Neural crest cell (in vitro differentiated cells): Measurements from ENCODE around the gene RALGDS. TPM values are rescaled to one million over a fixed set of nuclear protein-coding genes. Genes with fewer than 3 reads are reported as not detected.

Experiments used
- DNase-seq: peaks from one replicate; pipeline ENCODE4 v3.0.0; 2021; ENCODE audit warnings: low read depth, mixed read lengths, low spot score
- H3K27ac Mint-ChIP-seq: one replicate; pipeline ENCODE4 v1.8.0; 2021; ENCODE audit warnings: mild to moderate bottlenecking, mixed read lengths; ENCODE audit not compliant: unreplicated experiment
- H3K27me3 Mint-ChIP-seq: 2 replicates; pipeline ENCODE4 v1.8.0; 2021; ENCODE audit warnings: low read depth, mild to moderate bottlenecking, mixed read lengths
- H3K36me3 Mint-ChIP-seq: 2 replicates; pipeline ENCODE4 v1.8.0; 2021; ENCODE audit warnings: low read depth, mild to moderate bottlenecking, mixed read lengths
- H3K4me1 Mint-ChIP-seq: 2 replicates; pipeline ENCODE4 v1.8.0; 2021; ENCODE audit warnings: mixed read lengths
- H3K4me3 Mint-ChIP-seq: one replicate; pipeline ENCODE4 v1.8.0; 2021; ENCODE audit warnings: mild to moderate bottlenecking, mixed read lengths
- H3K9me3 Mint-ChIP-seq: 2 replicates; pipeline ENCODE4 v1.8.0; 2021; ENCODE audit warnings: mixed read lengths
- total RNA-seq: library from RNA; stranded (reverse); gene quantifications from 2 replicates; pipeline ENCODE4 v1.2.1, GENCODE V29; 2021
- TF ChIP-seq, protein P1 (sequence below): fragments of 200-600 bp; sonication (generic); conservative IDR thresholded peaks from 2 replicates; pipeline ENCODE4 v1.5.0; 2021; ENCODE audit warnings: antibody characterized with exemption, mild to moderate bottlenecking

The RALGDS gene
- total RNA-seq, 1 donor from 2014 or later: 73.8 TPM

DNA sequence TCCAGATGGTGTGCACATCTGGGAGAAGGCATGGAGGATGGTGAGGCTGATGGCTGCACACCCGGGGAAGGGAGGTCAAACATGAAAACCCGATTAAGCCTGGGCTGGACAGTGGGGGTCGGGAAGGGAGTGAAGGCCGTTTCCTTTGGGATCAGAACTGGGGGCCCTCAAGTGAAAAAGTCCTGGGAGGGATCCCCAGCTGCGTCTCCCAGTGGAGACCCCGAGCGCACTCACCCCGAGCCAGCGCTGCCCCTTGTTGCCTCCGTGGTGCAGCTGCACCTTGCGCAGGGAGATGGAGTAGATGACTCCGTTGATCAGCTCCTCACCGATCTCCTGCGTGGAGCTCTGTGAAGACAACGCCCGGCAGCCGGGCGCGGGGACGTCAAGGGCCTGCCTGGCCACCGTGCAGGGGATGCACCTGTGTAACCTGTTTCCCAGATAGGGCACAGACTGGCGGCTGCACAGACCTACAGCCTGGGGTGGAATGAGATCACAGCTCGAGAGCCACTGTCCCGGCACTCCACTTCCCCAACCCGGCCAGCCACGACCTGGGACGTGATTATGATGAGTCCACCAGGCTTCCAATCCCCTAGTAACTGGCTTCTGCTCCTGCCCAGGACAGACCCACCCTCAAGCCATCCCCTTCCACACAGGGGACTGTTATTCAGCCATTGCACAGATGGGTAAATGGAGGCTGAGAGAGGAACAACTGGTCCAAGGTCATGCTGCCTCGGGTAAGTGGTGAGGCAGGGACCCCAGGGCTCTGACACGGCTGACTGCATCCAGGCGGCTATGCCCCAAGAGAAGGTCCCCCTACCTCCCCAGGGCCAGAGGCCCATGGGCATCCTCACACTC, 9.0 kb downstream of the RALGDS start:
- no peaks in the 10 kb centered on the region for H3K36me3 Mint-ChIP-seq
- no peak overlapping the region for H3K4me3 Mint-ChIP-seq
- no peaks in the 10 kb centered on the region for H3K27me3 Mint-ChIP-seq
- H3K9me3 Mint-ChIP-seq: no peaks in the 10 kb centered on the region
- TF ChIP-seq, protein P1, sequence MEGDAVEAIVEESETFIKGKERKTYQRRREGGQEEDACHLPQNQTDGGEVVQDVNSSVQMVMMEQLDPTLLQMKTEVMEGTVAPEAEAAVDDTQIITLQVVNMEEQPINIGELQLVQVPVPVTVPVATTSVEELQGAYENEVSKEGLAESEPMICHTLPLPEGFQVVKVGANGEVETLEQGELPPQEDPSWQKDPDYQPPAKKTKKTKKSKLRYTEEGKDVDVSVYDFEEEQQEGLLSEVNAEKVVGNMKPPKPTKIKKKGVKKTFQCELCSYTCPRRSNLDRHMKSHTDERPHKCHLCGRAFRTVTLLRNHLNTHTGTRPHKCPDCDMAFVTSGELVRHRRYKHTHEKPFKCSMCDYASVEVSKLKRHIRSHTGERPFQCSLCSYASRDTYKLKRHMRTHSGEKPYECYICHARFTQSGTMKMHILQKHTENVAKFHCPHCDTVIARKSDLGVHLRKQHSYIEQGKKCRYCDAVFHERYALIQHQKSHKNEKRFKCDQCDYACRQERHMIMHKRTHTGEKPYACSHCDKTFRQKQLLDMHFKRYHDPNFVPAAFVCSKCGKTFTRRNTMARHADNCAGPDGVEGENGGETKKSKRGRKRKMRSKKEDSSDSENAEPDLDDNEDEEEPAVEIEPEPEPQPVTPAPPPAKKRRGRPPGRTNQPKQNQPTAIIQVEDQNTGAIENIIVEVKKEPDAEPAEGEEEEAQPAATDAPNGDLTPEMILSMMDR: no peak
- H3K27ac Mint-ChIP-seq: no peak overlapping the region
- H3K4me1 Mint-ChIP-seq: peaks cover 11% of the 10 kb centered on the region
- DNase-seq: no peak

DNA sequence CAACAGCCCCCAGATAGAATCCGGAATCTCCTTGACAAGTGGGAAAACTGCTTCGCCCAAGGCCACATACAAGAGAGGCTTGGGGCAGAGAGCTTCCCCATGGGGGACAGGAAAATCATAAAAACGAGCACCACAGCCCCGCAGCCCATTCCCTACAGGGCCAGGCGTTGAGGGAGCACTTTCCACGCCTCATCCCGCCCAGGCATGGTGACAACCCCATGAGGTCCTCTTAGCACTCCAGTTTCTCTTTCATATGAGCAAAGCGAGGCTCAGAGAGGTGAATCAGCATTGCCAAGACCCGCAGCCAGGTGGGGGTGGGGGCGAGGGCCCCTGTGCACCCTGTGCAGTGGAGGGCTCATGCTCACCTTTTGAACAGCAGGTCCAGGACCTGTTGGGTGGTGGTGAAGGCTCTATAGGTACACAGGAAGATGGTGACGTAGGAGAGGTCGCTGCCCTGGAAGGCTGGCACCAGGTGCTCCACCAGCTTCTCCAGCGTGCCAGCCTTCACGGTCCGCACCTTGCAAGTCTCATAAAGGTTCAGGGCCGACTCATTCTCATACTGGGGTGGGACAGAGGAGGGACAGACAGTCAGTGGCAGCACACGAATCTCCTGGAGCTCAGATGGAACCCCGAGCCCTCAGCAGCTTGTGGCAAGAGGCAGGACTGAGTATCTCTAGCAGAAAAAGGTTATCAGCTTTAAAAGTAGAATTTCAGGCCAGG, 10.9 kb downstream of the RALGDS start:
- Mint-ChIP-seq H3K27ac (no peak overlapping the region), H3K27me3 (no peaks in the 10 kb centered on the region), H3K4me3 (peak overlapping the region; percentile 47), H3K4me1 (peaks cover 11% of the 10 kb centered on the region), H3K36me3 (peaks cover 4% of the 10 kb centered on the region), H3K9me3 (no peaks in the 10 kb centered on the region)
- no peak for DNase-seq
- TF ChIP-seq, protein P1: no peak

DNA sequence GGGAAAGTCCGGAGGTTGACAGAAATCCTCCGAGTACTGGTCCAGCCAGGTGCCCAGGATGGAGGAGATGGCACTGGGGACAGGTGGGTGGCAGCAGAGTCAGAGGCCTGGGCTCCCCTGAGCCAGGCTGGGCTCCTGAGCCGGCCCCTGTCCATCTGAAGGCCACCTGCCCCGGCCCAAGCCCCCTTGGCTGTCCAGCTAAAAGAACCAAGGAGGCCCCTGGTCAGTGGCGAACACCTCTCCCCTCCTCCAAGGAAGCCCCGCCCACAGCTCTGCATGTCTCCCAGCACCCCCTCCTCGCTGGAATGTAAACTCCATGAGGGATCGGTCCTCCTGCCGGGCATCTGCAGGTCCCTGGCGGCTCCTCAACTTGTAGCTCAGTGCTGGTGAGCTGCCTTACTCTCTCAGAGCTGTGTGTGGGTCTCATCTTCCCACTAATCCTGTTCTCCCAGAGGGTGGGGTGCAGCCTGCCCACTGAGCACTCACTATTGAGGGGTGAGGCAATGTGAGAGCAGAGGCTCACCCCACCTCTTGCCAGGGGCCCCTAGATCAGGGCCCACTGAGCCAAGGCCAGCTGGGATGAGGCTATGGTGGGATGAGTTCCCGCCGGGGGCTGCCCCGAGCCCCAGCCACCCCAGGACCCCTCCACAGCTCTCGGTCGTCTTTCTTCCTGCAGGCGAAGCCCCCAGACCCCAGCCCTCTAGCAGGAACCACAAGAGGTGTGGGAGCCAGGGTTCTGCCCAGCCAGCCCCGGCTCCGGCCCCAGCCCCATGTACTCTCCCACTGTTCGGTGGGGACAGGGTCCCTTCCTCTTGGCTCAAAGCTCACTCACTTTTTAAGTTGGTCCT, 12.0 kb downstream of the RALGDS start:
- H3K36me3 Mint-ChIP-seq: peaks cover 4% of the 10 kb centered on the region
- no peak overlapping the region for H3K4me3 Mint-ChIP-seq
- no peak for DNase-seq
- H3K27ac Mint-ChIP-seq: no peak overlapping the region
- peaks cover 8% of the 10 kb centered on the region for H3K4me1 Mint-ChIP-seq
- TF ChIP-seq, protein P1: no peak
- no peaks in the 10 kb centered on the region for H3K9me3 Mint-ChIP-seq
- no peaks in the 10 kb centered on the region for H3K27me3 Mint-ChIP-seq

DNA sequence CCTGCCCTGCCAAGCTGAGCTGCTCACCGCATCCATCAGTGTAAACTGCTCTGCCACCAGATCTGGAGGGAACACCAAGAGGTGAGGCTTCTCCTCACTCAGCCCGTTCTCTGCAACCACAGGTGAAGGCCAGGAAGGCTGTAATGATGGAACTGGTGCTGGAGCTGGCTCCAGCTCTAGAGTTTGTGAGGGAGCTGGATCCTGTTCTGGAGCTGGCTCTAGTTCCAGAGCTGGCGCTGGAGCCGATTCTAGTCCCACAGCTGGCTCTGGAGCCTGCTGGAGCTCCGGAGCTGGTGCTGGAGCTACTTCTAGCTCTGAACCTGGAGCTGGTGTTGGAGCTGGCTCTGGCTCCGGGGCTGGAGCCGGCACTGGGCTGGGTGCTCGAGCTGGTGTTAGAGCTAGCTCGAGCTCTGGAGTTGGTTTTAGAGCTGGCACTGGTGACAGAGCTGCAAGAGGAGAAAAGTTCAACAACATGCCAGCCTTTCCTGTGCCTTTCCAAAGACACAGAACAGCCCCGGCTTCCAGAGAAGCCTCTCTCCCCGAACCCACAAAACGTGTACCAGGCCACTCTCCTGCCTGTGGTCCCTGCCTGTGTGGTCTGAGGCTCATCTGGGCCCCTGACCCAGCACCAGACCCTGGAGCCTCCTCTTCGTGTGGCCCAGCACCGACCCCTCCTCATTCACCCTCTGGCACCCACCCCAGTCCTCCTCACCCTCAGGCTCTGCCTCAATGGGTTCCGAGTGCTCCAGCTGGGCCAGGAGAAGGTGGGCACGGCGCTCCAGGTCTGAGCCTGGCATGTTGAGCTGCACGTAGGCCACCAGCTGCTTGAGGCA, 12.9 kb downstream of the RALGDS start:
- TF ChIP-seq, protein P1: no peak
- H3K36me3 Mint-ChIP-seq: peaks cover 4% of the 10 kb centered on the region
- H3K4me3 Mint-ChIP-seq: no peak overlapping the region
- H3K4me1 Mint-ChIP-seq: no peaks in the 10 kb centered on the region
- no peaks in the 10 kb centered on the region for H3K27me3 Mint-ChIP-seq
- H3K27ac Mint-ChIP-seq: no peak overlapping the region
- DNase-seq: no peak
- H3K9me3 Mint-ChIP-seq: no peaks in the 10 kb centered on the region
